HCT116 (cell line): Measurements from ENCODE around the gene ALLC. TPM values are rescaled to one million over a fixed set of nuclear protein-coding genes. Genes with fewer than 3 reads are reported as not detected.

ENCODE experiments used
- ATAC-seq: fragments of 200-7000 bp; cut with Tn5 transposase; 2 replicates; pipeline ENCODE4 v1.9.1; 2020; ENCODE audit warnings: mild to moderate bottlenecking, moderate library complexity
- BruUV-seq: library from RNA; stranded (reverse); fragments of 400-500 nt; replicated peaks from 2 replicates; lab custom pipeline; 2021; lab: Mats Ljungman, UMichigan
- CTCF ChIA-PET: fragments of 300-600 bp; sonication (Branson Sonifier 250); formaldehyde crosslinking; loops from one replicate; lab custom pipeline; 2021; ENCODE audit warnings: antibody characterized with exemption; lab: Charles Lee
- POLR2A ChIA-PET: fragments of 300-600, 350-600 bp; sonication (Branson Sonifier 250); formaldehyde crosslinking; loops from one replicate; lab custom pipeline; 2021; ENCODE audit warnings: antibody characterized with exemption; lab: Charles Lee
- RAD21 ChIA-PET, 2 experiments: fragments of 300-600 bp; sonication (Branson Sonifier 250); formaldehyde crosslinking; loops; one replicate each; lab custom pipeline; 2023; ENCODE audit warnings: low total read pairs in 2 of 2; ENCODE audit not compliant: uncharacterized antibody in 2 of 2, unreplicated experiment in 2 of 2, low non-redundant PET in 1 of 2; lab: Charles Lee
- DNase-seq: peaks from one replicate; pipeline ENCODE4 v3.0.0-alpha.2; 2010; ENCODE audit warnings: low read depth, low spot score
- H2AFZ ChIP-seq: fragments of 200-600 bp; shearing (Covaris generic), sonication (generic); 2 replicates; pipeline ENCODE4 v1.6.1; 2017; ENCODE audit warnings: low read depth, mixed run types, mixed read lengths, antibody characterized with exemption, low read length; ENCODE audit not compliant: poor library complexity, severe bottlenecking
- H3K27ac ChIP-seq: 2 replicates; pipeline ENCODE4 v1.5.1; 2012; ENCODE audit warnings: low read depth, low read length
- H3K27me3 ChIP-seq: fragments of 200-600 bp; sonication (generic); 2 replicates; pipeline ENCODE4 v1.6.1; 2016; ENCODE audit warnings: mixed run types, low read length, mixed read lengths; ENCODE audit not compliant: insufficient read depth
- H3K36me3 ChIP-seq, 2 experiments: fragments of 200-500 bp in 1 of 2; fragments of 200-600 bp in 1 of 2; sonication (Bioruptor generic) in 1 of 2; sonication (generic) in 1 of 2; 2 replicates each; pipeline versions ENCODE4 v1.5.1 to v1.6.1; 2014 to 2016; ENCODE audit warnings: low read length in 2 of 2, inconsistent platforms in 1 of 2, mixed read lengths in 1 of 2, mixed run types in 1 of 2; ENCODE audit not compliant: insufficient read depth in 2 of 2, control insufficient read depth in 1 of 2
- H3K4me1 ChIP-seq, 2 experiments: fragments of 200-600 bp in 1 of 2; sonication (generic) in 1 of 2; 2 replicates each; pipeline versions ENCODE4 v1.5.1 to v1.6.1; 2012 to 2017; ENCODE audit warnings: low read length in 2 of 2, inconsistent platforms in 1 of 2, mild to moderate bottlenecking in 1 of 2, mixed read lengths in 1 of 2, mixed run types in 1 of 2, moderate library complexity in 1 of 2; ENCODE audit not compliant: insufficient read depth in 2 of 2, control insufficient read depth in 1 of 2
- H3K4me2 ChIP-seq: fragments of 200-600 bp; sonication (generic); 2 replicates; pipeline ENCODE4 v1.6.1; 2017; ENCODE audit warnings: mixed run types, low read length, mixed read lengths
- H3K4me3 ChIP-seq, 2 experiments: fragments of 200-600 bp in 1 of 2; sonication (generic) in 1 of 2; replicated peaks in 1 of 2; 2 replicates each; pipeline ENCODE4 v1.5.1; 2011 to 2016; ENCODE audit warnings: low read length in 2 of 2, control low read depth in 1 of 2, low read depth in 1 of 2, mild to moderate bottlenecking in 1 of 2, mixed read lengths in 1 of 2, mixed run types in 1 of 2
- H3K79me2 ChIP-seq: fragments of 200-600 bp; sonication (generic); 2 replicates; pipeline ENCODE4 v1.6.1; 2017; ENCODE audit warnings: mild to moderate bottlenecking, mixed run types, low read length, moderate library complexity, mixed read lengths; ENCODE audit not compliant: insufficient read depth
- H3K9ac ChIP-seq: fragments of 200-600 bp; sonication (generic); 2 replicates; pipeline ENCODE4 v1.6.1; 2016; ENCODE audit warnings: low read length, mixed read lengths
- H3K9me2 ChIP-seq: fragments of 200-600 bp; sonication (generic), shearing (Covaris generic); 2 replicates; pipeline ENCODE4 v1.6.1; 2017; ENCODE audit warnings: mixed run types, mild to moderate bottlenecking, moderate library complexity; ENCODE audit not compliant: insufficient read depth
- H3K9me3 ChIP-seq, 2 experiments: fragments of 200-500 bp in 1 of 2; fragments of 200-600 bp in 1 of 2; sonication (Bioruptor generic) in 1 of 2; sonication (generic) in 1 of 2; 2 replicates each; pipeline ENCODE4 v1.6.1; 2014 to 2017; ENCODE audit warnings: low read length in 2 of 2, mixed read lengths in 2 of 2, inconsistent platforms in 1 of 2, low read depth in 1 of 2, mild to moderate bottlenecking in 1 of 2, mixed run types in 1 of 2, moderate library complexity in 1 of 2; ENCODE audit not compliant: control insufficient read depth in 1 of 2, insufficient read depth in 1 of 2
- H4K20me1 ChIP-seq: fragments of 200-600 bp; sonication (generic), shearing (Covaris generic); 2 replicates; pipeline ENCODE4 v1.6.1; 2017; ENCODE audit warnings: mixed run types, mild to moderate bottlenecking, moderate library complexity; ENCODE audit not compliant: insufficient read depth
- CBX3 ChIP-seq: IDR thresholded peaks from 2 replicates; pipeline ENCODE4 v1.6.1; 2012; ENCODE audit warnings: low read depth
- ELF1 ChIP-seq: IDR thresholded peaks from 2 replicates; pipeline ENCODE4 v1.6.1; 2012; ENCODE audit warnings: low read depth, borderline replicate concordance
- EZH2 ChIP-seq: fragments of 200-600 bp; sonication (generic); IDR thresholded peaks from 2 replicates; pipeline ENCODE4 v1.6.1; 2017; ENCODE audit warnings: antibody characterized with exemption, mixed run types
- JUND ChIP-seq: IDR thresholded peaks from 2 replicates; pipeline ENCODE4 v1.6.1; 2012
- POLR2A ChIP-seq: IDR thresholded peaks from 2 replicates; pipeline ENCODE4 v1.7.0; 2011; ENCODE audit warnings: borderline replicate concordance; ENCODE audit not compliant: insufficient read depth, insufficient read length; ENCODE audit errors: extremely low read depth
- POLR2AphosphoS5 ChIP-seq: IDR thresholded peaks from 2 replicates; pipeline ENCODE4 v1.6.1; 2011; ENCODE audit warnings: mild to moderate bottlenecking, low read depth, low read length, moderate library complexity
- RAD21 ChIP-seq: IDR thresholded peaks from 2 replicates; pipeline ENCODE4 v1.6.1; 2012; ENCODE audit warnings: low read depth, mild to moderate bottlenecking
- SRF ChIP-seq: IDR thresholded peaks from 2 replicates; pipeline ENCODE4 v1.6.1; 2012; ENCODE audit warnings: low read depth
- TCF7L2 ChIP-seq: IDR thresholded peaks from 2 replicates; pipeline ENCODE4 v1.7.0; 2011; ENCODE audit warnings: borderline replicate concordance, inconsistent platforms; ENCODE audit not compliant: insufficient read depth, insufficient read length; ENCODE audit errors: extremely low read depth
- intact Hi-C: fragments of 100-400 bp; cut with micrococcal nuclease; formaldehyde crosslinking; loops from 2 replicates; pipeline ENCODE4 v1.10.0; 2022
- total RNA-seq: library from RNA; stranded (reverse); gene quantifications from one replicate; pipeline ENCODE4 v1.2.1, GENCODE V29; 2021; ENCODE audit not compliant: unreplicated experiment
- TF ChIP-seq, protein P1 (sequence below): IDR thresholded peaks from 2 replicates; pipeline ENCODE4 v1.6.1; 2012; ENCODE audit warnings: low read depth
- TF ChIP-seq, protein P2 (sequence below), 3 experiments: fragments of 200-600 bp in 1 of 3; sonication (generic) in 1 of 3; IDR thresholded peaks in 2 of 3; conservative IDR thresholded peaks in 1 of 3; 2 replicates each; pipeline ENCODE4 v1.5.1; 2012 to 2017; ENCODE audit warnings: low read depth in 2 of 3, low read length in 2 of 3, antibody characterized with exemption in 1 of 3, borderline replicate concordance in 1 of 3, control low read depth in 1 of 3, mild to moderate bottlenecking in 1 of 3, mixed read lengths in 1 of 3, mixed run types in 1 of 3, moderate library complexity in 1 of 3; ENCODE audit not compliant: insufficient read depth in 1 of 3
- TF ChIP-seq, protein P3 (sequence below): IDR thresholded peaks from 2 replicates; pipeline ENCODE4 v1.6.1; 2012

The ALLC gene
- total RNA-seq, 1 experiment from 2014 or later: not detected

DNA sequence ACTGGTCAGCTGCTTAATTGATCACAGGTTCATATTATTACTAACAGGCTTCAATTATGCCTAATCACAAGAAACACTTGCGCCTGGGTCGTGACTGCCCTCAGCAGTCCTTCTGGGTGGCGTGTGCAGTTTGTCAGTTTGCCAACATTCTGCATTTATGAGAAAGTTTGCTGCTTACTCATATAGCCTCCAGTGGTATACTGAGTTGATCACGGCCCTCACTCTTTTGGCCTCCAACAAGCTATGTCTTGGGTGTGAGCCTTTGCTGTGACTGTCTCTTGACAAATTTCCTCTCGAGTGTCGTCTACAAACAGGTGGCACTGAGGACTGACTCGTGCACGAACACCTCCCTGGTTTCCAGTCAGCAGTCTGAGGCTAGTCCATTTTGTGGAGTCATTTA lies 72.6 kb downstream of the ALLC start:
- no TSS peak for BruUV-seq
- ATAC-seq: no peak

DNA sequence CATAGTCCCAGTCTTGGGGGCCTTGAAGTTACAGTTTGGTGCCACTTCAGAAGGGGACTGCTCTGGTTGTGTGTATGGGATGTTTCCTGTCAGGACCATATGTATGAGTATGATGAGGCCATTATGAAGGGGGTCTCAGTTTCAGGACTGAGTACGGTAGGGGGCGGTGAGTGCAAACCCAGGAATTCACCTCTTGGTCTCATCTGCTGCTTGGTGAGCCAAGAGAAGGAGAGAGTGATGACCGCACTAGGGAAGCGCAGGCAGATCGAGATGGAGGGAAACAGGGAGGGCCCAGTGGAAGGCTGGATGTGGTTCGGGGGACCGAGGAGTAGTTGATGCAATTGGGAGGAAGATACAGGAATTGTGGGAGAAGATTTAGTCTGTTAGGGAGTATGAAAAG lies 73.8 kb downstream of the ALLC start:
- Histone ChIP-seq H3K4me3 (no peak overlapping the region), H3K36me3 (no peaks in the 10 kb centered on the region), H3K9ac (no peak overlapping the region), H3K4me2 (no peak overlapping the region), H2AFZ (no peak overlapping the region), H3K27ac (no peak overlapping the region), H4K20me1 (no peaks in the 10 kb centered on the region), H3K9me2 (no peaks in the 10 kb centered on the region), H3K79me2 (no peaks in the 10 kb centered on the region), H3K9me3 (no peaks in the 10 kb centered on the region), H3K4me1 (no peaks in the 10 kb centered on the region; a peak in 1 of 4 replicates), H3K27me3 (peaks cover 36% of the 10 kb centered on the region)
- POLR2A ChIA-PET: no interaction called here
- ATAC-seq (no peak), DNase-seq (no peak)
- RAD21 ChIA-PET: no interaction called here
- no TSS peak for BruUV-seq
- CTCF ChIA-PET: no interaction called here
- intact Hi-C loops: no loop called here
- no peak for TF ChIP-seq POLR2AphosphoS5
- no peak for TF ChIP-seq RAD21
- TF ChIP-seq TCF7L2: no peak
- TF ChIP-seq, protein P1, sequence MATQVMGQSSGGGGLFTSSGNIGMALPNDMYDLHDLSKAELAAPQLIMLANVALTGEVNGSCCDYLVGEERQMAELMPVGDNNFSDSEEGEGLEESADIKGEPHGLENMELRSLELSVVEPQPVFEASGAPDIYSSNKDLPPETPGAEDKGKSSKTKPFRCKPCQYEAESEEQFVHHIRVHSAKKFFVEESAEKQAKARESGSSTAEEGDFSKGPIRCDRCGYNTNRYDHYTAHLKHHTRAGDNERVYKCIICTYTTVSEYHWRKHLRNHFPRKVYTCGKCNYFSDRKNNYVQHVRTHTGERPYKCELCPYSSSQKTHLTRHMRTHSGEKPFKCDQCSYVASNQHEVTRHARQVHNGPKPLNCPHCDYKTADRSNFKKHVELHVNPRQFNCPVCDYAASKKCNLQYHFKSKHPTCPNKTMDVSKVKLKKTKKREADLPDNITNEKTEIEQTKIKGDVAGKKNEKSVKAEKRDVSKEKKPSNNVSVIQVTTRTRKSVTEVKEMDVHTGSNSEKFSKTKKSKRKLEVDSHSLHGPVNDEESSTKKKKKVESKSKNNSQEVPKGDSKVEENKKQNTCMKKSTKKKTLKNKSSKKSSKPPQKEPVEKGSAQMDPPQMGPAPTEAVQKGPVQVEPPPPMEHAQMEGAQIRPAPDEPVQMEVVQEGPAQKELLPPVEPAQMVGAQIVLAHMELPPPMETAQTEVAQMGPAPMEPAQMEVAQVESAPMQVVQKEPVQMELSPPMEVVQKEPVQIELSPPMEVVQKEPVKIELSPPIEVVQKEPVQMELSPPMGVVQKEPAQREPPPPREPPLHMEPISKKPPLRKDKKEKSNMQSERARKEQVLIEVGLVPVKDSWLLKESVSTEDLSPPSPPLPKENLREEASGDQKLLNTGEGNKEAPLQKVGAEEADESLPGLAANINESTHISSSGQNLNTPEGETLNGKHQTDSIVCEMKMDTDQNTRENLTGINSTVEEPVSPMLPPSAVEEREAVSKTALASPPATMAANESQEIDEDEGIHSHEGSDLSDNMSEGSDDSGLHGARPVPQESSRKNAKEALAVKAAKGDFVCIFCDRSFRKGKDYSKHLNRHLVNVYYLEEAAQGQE: no peak
- TF ChIP-seq, protein P2, sequence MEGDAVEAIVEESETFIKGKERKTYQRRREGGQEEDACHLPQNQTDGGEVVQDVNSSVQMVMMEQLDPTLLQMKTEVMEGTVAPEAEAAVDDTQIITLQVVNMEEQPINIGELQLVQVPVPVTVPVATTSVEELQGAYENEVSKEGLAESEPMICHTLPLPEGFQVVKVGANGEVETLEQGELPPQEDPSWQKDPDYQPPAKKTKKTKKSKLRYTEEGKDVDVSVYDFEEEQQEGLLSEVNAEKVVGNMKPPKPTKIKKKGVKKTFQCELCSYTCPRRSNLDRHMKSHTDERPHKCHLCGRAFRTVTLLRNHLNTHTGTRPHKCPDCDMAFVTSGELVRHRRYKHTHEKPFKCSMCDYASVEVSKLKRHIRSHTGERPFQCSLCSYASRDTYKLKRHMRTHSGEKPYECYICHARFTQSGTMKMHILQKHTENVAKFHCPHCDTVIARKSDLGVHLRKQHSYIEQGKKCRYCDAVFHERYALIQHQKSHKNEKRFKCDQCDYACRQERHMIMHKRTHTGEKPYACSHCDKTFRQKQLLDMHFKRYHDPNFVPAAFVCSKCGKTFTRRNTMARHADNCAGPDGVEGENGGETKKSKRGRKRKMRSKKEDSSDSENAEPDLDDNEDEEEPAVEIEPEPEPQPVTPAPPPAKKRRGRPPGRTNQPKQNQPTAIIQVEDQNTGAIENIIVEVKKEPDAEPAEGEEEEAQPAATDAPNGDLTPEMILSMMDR (IDR thresholded peaks at IDR 0.05 in 2 of 3, conservative IDR thresholded peaks at IDR 0.05 in 1 of 3; ENCODE audit: borderline replicate concordance in 1 of 3, insufficient read depth in 1 of 3, low read depth in 2 of 3, low read length in 2 of 3): no peak
- TF ChIP-seq, protein P3, sequence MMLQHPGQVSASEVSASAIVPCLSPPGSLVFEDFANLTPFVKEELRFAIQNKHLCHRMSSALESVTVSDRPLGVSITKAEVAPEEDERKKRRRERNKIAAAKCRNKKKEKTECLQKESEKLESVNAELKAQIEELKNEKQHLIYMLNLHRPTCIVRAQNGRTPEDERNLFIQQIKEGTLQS: no peak
- TF ChIP-seq CBX3: no peak
- no peak for TF ChIP-seq POLR2A
- no peak for TF ChIP-seq EZH2
- TF ChIP-seq ELF1: no peak
- no peak for TF ChIP-seq JUND

More for the DNA sequence above, 72.6 kb downstream of the ALLC start:
- Histone ChIP-seq H4K20me1 (no peaks in the 10 kb centered on the region), H3K9ac (no peak overlapping the region), H3K27ac (no peak overlapping the region), H3K4me3 (no peak overlapping the region), H3K36me3 (no peaks in the 10 kb centered on the region), H3K4me1 (no peaks in the 10 kb centered on the region; a peak in 1 of 4 replicates), H3K27me3 (peaks cover 24% of the 10 kb centered on the region), H3K79me2 (no peaks in the 10 kb centered on the region), H3K9me2 (no peaks in the 10 kb centered on the region), H3K9me3 (no peaks in the 10 kb centered on the region), H3K4me2 (no peak overlapping the region), H2AFZ (no peak overlapping the region)
- ChIA-PET CTCF (no interaction called here), RAD21 (no interaction called here), POLR2A (no interaction called here)
- intact Hi-C loops: no loop called here
- no peak for TF ChIP-seq SRF
- DNase-seq: no peak
